NCI-H226 (cell line): ENCODE results near the gene RBM19.
A peak's percentile ranks its signal among the peaks of the same experiment; 100 is the strongest.

Source experiments
- DNase-seq: peaks from one replicate; pipeline ENCODE4 v3.0.0-alpha.2; 2015

RBM19 gene

DNA sequence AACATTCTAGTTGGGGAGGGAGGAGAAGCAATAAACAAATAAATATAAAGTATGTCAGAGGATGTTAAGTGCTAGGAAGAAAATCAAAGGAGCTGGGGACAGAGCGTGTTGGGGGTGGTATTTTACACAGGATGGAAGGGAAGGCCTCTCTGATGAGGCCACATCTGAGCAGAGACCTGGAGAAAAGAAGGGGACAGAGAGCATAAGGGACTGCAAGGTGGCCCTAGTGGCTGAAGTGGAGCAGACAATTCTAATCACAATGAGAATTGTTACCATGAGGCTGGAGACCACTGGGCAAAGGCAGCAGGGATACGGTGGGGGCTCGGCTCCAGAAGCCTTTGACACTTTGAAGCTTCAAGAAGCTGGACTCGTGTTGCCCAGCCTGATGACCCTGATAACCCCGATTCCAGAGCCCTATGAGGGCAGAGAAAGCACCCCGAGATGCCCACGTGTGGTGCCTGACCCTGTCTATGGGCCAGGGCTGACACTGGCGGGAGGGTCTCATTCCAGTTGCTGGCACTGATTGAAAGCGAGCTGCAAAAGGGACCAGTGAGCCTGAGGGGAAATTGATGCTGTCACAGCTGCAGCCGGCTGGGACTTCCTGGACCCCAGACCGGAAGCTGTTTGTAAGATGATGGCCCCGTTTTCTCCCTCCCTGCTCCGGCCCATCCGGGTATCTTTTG lies 169.1 kb downstream of the RBM19 start:
- DNase-seq, result no peak

DNA sequence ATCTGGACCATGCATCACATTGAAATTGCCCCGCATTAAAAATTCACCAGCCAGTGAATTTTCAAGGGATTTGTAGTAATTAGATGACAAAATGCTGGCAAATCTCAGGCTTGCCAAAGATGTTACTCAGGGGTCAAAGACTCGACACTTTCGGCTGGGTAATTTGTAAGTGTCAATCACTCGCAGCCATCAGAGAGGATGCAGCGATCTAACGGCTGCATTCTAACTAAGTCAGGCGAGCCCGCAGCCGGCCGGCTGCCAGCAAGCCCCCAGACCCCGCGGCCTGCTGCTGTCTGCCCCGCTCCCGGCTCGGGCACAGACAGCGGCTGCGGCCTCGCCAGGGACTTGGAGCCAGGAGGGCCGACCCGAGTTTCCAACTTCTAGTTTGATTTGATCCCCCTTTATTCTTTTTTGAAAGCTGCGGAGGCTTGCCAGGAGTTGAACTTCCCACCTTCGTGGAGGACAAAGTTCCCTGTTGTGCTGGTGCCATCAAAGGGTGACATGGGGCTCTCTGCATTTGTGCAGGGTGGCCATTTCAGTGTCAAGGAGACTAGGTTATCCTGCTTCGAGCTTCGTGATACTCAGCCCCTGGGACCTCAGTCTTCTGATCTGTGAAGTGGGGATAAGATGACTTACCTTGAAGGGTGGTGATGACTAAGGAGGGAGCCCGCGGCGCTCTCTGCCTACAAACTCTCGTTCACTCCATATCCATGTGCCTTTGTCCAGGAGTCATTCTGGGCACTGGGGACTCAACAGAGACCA lies 169.9 kb downstream of the RBM19 start:
- no peak for DNase-seq

- DNase-seq, result no peak
These were observed 170.7 kb downstream of the RBM19 start for GRCh38 chr12:113795445-113795844.

- no peak for DNase-seq
These were observed 171.4 kb downstream of the RBM19 start for GRCh38 chr12:113794774-113795173.

- no peak for DNase-seq
These were observed 172.9 kb downstream of the RBM19 start for GRCh38 chr12:113793250-113793649.

- DNase-seq, result no peak
These were observed 173.7 kb downstream of the RBM19 start for GRCh38 chr12:113792450-113792849.

DNA sequence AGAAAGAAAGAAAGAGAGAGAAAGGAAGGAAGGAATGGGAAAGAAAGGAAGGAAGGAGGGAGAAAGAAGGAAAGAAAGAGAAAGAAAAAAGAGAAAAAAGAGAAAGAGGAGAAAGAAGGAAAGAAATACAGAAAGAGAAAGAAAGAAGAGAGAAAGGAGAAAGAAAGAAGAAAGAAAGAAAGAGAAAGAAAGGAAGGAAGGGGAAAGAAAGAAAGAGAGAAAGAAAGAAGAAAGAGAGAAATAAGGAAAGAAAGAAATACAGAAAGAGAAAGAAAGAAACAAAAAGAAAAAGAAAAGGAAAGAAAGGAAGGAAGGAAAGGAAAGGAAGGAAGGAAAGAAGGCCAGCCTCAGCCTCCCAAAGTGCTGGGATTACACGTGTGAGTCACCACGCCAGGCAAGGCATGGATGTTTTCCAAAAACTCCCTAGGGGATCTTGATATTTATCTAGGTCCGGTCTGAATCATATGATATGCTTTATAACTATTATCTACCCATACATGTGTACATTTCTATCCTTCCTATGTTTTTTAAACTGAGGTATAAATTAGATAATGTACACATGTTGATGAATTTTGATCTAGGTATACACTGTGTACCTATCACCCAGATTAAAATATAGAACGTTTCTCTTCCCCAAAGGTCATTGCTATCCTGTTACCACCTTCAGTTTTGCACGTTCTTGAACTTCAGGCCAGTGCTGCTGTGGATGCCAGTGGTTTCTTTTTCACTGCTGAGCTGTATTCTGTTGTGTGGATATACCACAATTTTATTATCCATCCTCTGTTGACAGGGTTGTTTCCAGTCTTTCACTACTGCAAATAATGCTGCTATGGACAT lies 177.9 kb downstream of the RBM19 start:
- peak; percentile 4 for DNase-seq

GRCh38 chr12:113786107-113786506 lies 180.0 kb downstream of the RBM19 start:
- no peak for DNase-seq

GRCh38 chr12:113783811-113784210 lies 182.3 kb downstream of the RBM19 start:
- DNase-seq, result no peak

GRCh38 chr12:113782873-113783272 lies 183.3 kb downstream of the RBM19 start:
- no peak for DNase-seq

GRCh38 chr12:113781415-113782198 lies 184.5 kb downstream of the RBM19 start:
- no peak for DNase-seq

- DNase-seq, result no peak
These were observed 186.4 kb downstream of the RBM19 start for GRCh38 chr12:113779774-113780173.

DNA sequence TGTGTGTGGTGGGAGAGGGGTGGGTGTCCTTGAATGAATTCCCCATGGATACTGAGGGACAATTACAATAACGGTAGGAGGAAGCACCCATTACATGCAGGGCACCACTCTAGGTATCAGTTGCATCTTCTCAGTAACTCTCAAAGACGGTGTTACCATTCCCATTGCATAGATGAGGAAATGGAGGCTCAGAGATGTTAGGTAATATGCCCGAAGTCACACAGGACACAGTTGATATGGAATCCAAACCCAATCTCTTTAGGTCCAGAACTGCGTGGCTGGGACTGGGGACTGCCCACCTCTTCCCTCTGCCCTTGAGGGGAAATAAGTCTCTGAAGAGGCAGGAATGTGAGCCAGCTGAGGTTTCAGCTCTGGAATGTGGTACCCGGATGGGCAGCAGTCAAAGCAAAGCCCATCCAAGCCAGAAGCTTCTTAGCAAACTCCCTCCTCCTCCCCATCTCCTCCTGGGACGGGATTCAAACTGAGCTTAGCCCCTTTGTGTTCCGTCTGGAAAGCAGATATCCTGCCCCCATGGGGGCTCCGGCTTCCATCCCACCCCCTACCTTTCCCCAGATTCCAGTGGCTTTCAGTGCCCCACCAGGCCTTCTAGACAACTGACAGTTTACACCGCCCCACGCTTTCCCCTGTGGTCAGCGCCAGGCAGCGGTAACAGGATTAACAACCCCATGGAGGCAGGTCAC lies 187.5 kb downstream of the RBM19 start:
- no peak for DNase-seq

- DNase-seq, result no peak
These were observed 188.4 kb downstream of the RBM19 start for GRCh38 chr12:113777751-113778150.

- DNase-seq, result no peak
These were observed 189.6 kb downstream of the RBM19 start for GRCh38 chr12:113776536-113776935.

DNA sequence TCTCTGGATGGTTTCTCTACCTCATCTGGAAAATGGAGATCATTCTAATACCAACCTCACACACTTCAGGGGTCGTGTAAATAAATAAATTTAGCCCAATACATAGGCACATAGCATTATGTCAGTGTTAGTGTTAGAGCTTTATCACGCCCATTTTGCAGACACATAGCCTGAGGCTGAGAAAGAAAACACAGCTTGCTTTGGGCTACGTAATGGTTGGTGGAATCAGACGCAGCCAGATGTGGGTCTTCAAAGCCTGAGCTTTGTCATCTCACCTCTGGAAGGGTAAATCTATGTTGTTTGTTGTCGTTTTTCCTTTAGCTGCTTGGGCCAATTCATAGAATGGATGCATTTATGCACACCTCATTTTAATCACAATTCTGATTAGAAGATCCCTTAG lies 191.6 kb downstream of the RBM19 start:
- no peak for DNase-seq

GRCh38 chr12:113772505-113773030 lies 193.6 kb downstream of the RBM19 start:
- DNase-seq, result no peak

DNA sequence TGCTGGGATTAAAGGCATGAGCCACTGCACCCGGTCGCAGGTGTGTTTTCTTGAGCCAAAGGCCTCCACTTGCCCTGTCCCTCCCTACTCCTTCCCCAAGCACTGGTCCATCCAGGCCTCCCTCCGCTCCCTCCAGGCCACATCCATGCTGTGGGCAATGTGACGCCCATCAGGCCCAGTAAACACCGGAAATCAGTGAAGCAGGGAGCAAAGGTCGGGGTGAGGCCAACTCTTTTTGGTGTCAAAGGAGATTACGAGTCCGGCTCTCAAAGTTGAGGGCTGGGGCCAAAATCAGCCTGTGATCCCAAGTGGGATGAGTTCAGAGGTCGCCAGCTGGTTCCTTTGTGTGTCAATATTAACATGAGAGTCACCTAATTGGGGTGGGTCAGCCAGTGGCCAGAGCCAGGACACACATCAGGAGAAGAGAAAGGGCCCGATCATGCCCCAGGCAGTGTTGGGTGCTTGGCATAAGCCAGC lies 195.7 kb downstream of the RBM19 start:
- DNase-seq, result no peak

DNA sequence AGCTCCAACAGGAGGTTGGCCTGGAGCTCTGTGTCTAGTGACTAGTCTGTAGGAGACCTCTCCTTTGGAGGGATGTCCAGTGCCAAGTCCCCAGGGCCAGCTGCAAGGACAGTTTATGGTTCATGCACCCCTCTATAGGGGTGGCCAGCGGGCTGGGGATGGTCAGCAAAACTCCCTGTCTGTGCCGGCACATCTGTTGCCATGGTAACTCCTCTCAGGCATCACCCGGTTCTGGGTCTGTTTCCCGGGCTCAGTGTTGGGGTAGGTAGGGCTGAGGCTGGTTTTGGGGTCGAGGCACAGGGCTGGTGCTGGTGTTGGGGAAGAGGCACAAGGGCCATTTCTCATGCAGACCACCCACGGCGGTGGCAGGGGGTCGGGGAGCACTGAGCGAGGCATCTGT lies 196.8 kb downstream of the RBM19 start:
- no peak for DNase-seq

- no peak for DNase-seq
These were observed 197.3 kb downstream of the RBM19 start for GRCh38 chr12:113768850-113769249.
